Right atrium auricular region (tissue), 2 donors: ENCODE results near the gene ENTREP1. TPM values are rescaled to one million over a fixed set of nuclear protein-coding genes. Genes with fewer than 3 reads are reported as not detected.

Source experiments
- DNase-seq: peaks from one replicate; pipeline ENCODE4 v3.0.0-alpha.2; 2019; ENCODE audit warnings: low spot score
- H3K27ac ChIP-seq, 2 donors: fragments of 200-600 bp; sonication (generic); 1 replicate in 1 of 2; 2 replicates in 1 of 2; pipeline ENCODE4 v1.5.1; 2016 to 2019
- H3K27me3 ChIP-seq, 2 donors: fragments of 200-600 bp; sonication (generic); one replicate each; pipeline versions ENCODE4 v1.5.1 to v1.6.0; 2017 to 2019
- H3K36me3 ChIP-seq: fragments of 200-600 bp; sonication (generic); one replicate; pipeline ENCODE4 v1.5.1; 2016
- H3K4me1 ChIP-seq, 2 donors: fragments of 200-600 bp; sonication (generic); one replicate each; pipeline versions ENCODE4 v1.5.1 to v1.6.0; 2017 to 2019
- H3K4me3 ChIP-seq, 2 donors: fragments of 200-600 bp; sonication (generic); 1 replicate in 1 of 2; 2 replicates in 1 of 2; pipeline ENCODE4 v1.5.1; 2017 to 2019; ENCODE audit warnings: mild to moderate bottlenecking in 1 of 2, moderate library complexity in 1 of 2
- H3K9me3 ChIP-seq, 2 donors: fragments of 200-600 bp; sonication (generic); one replicate each; pipeline ENCODE4 v1.5.1; 2019
- CTCF ChIP-seq, 2 donors: fragments of 200-600 bp; sonication (generic); IDR thresholded peaks; one replicate each; pipeline ENCODE4 v1.5.1; 2019; ENCODE audit warnings: antibody characterized with exemption in 2 of 2
- total RNA-seq, 2 donors: library from RNA; depleted of rRNA; stranded (reverse); fragments of >200 nt; gene quantifications; one replicate each; pipeline ENCODE4 v1.1.0, GENCODE V29; 2016

Gene ENTREP1
- total RNA-seq, 2 donors from 2014 or later, result 12.1 to 16.2 TPM

- no peak for DNase-seq
- no peak for TF ChIP-seq CTCF (IDR thresholded peaks at IDR 0.05)
- no peak overlapping the region for H3K4me3 ChIP-seq
- H3K9me3 ChIP-seq, result no peaks in the 10 kb centered on the region
- no peaks in the 10 kb centered on the region for H3K27me3 ChIP-seq
- peaks cover 18% of the 10 kb centered on the region for H3K36me3 ChIP-seq
- H3K27ac ChIP-seq, result peak overlapping the region; percentile 82 to 85
- H3K4me1 ChIP-seq, result peaks cover 0 to 48% of the 10 kb centered on the region in 2 donors
Observed at GRCh38 chr9:69380811-69381210, 55.8 kb downstream of the ENTREP1 start.

- no peak for TF ChIP-seq CTCF (IDR thresholded peaks at IDR 0.05)
- DNase-seq, result no peak
- peak overlapping the region in 1 of 2 donors; percentile 85 for H3K27ac ChIP-seq
Observed at GRCh38 chr9:69382135-69382534, 57.1 kb downstream of the ENTREP1 start.

GRCh38 chr9:69385581-69386033, 60.6 kb downstream of the ENTREP1 start:
- Histone ChIP-seq H3K9me3 (no peaks in the 10 kb centered on the region), H3K27ac (no peak overlapping the region), H3K36me3 (peaks cover 38% of the 10 kb centered on the region), H3K4me3 (no peak overlapping the region), H3K27me3 (no peaks in the 10 kb centered on the region), H3K4me1 (peaks cover 0 to 26% of the 10 kb centered on the region in 2 donors)
- DNase-seq, result no peak
- TF ChIP-seq CTCF (IDR thresholded peaks at IDR 0.05), result no peak

More at GRCh38 chr9:69382135-69382534, 57.1 kb downstream of the ENTREP1 start:
- Histone ChIP-seq H3K4me1 (peaks cover 0 to 46% of the 10 kb centered on the region in 2 donors), H3K27me3 (no peaks in the 10 kb centered on the region), H3K4me3 (no peak overlapping the region), H3K36me3 (peaks cover 23% of the 10 kb centered on the region), H3K9me3 (no peaks in the 10 kb centered on the region)

GRCh38 chr9:69386651-69387050, 61.6 kb downstream of the ENTREP1 start:
- no peaks in the 10 kb centered on the region for H3K9me3 ChIP-seq
- no peak for DNase-seq
- no peaks in the 10 kb centered on the region for H3K27me3 ChIP-seq
- peaks cover 38% of the 10 kb centered on the region for H3K36me3 ChIP-seq
- peaks cover 0 to 22% of the 10 kb centered on the region in 2 donors for H3K4me1 ChIP-seq
- no peak overlapping the region for H3K4me3 ChIP-seq
- TF ChIP-seq CTCF (IDR thresholded peaks at IDR 0.05), result no peak
- peak overlapping the region; percentile 55 to 81 for H3K27ac ChIP-seq

GRCh38 chr9:69388596-69388995, 63.6 kb downstream of the ENTREP1 start:
- H3K36me3 ChIP-seq, result peaks cover 35% of the 10 kb centered on the region
- DNase-seq, result no peak
- peaks cover 0 to 38% of the 10 kb centered on the region in 2 donors for H3K4me1 ChIP-seq
- no peaks in the 10 kb centered on the region for H3K27me3 ChIP-seq
- no peak overlapping the region for H3K4me3 ChIP-seq
- H3K9me3 ChIP-seq, result no peaks in the 10 kb centered on the region
- no peak for TF ChIP-seq CTCF (IDR thresholded peaks at IDR 0.05)
- no peak overlapping the region for H3K27ac ChIP-seq

GRCh38 chr9:69389437-69389995, 64.5 kb downstream of the ENTREP1 start:
- Histone ChIP-seq H3K9me3 (no peaks in the 10 kb centered on the region), H3K27ac (no peak overlapping the region), H3K36me3 (peaks cover 27% of the 10 kb centered on the region), H3K4me3 (no peak overlapping the region), H3K4me1 (peaks cover 0 to 41% of the 10 kb centered on the region in 2 donors), H3K27me3 (no peaks in the 10 kb centered on the region)
- no peak for TF ChIP-seq CTCF (IDR thresholded peaks at IDR 0.05)
- DNase-seq, result no peak
